K562 (cell line): Measurements from ENCODE around the gene MARS1. TPM values are rescaled to one million over a fixed set of nuclear protein-coding genes. Genes with fewer than 3 reads are reported as not detected.

ENCODE experiments used
- ASH1L ChIP-seq: fragments of 450-650 bp; IDR thresholded peaks from 2 replicates; pipeline ENCODE4 v1.6.1; 2018; ENCODE audit warnings: borderline replicate concordance, mild to moderate bottlenecking, low read depth; ENCODE audit not compliant: partially characterized antibody
- BRD4 ChIP-seq: fragments of 200-600 bp; sonication (generic); IDR thresholded peaks from 2 replicates; pipeline ENCODE4 v1.6.1; 2017; ENCODE audit warnings: inconsistent platforms
- CCNT2 ChIP-seq: IDR thresholded peaks from 2 replicates; pipeline ENCODE4 v1.6.1; 2011; ENCODE audit warnings: borderline replicate concordance, low read depth, mild to moderate bottlenecking, moderate library complexity, mixed read lengths, low read length; ENCODE audit not compliant: insufficient read length; ENCODE audit errors: extremely low read depth
- ERF ChIP-seq: fragments of 450-650 bp; formaldehyde crosslinking; IDR thresholded peaks from 2 replicates; pipeline ENCODE4 v1.4.0; 2020; ENCODE audit warnings: mild to moderate bottlenecking, mixed read lengths
- ETV1 ChIP-seq: fragments of 450-650 bp; conservative IDR thresholded peaks from 2 replicates; pipeline ENCODE4 v1.6.1; 2016; ENCODE audit warnings: missing genetic modification characterization, control low read depth, low read depth, missing compliant biosample characterization
- GATAD2B ChIP-seq: fragments of 450-650 bp; IDR thresholded peaks from 2 replicates; pipeline ENCODE4 v1.6.1; 2017; ENCODE audit warnings: mild to moderate bottlenecking, borderline replicate concordance
- HOXB6 ChIP-seq: fragments of 250-450 bp; sonication (Bioruptor Pico); IDR thresholded peaks from 2 replicates; pipeline ENCODE4 v1.5.1; 2022; ENCODE audit warnings: mild to moderate bottlenecking, borderline replicate concordance
- IRF2 ChIP-seq: sonication (generic); formaldehyde crosslinking; IDR thresholded peaks from 2 replicates; pipeline ENCODE4 v1.8.1; 2022; ENCODE audit warnings: mild to moderate bottlenecking, missing genetic modification reagents
- KDM4B ChIP-seq, 2 experiments: fragments of 450-650 bp in 1 of 2; sonication (generic) in 1 of 2; IDR thresholded peaks; 2 replicates each; pipeline ENCODE4 v1.6.1; 2016 to 2017; ENCODE audit warnings: borderline replicate concordance in 2 of 2, antibody characterized with exemption in 1 of 2, low read depth in 1 of 2, mild to moderate bottlenecking in 1 of 2
- KLF13 ChIP-seq: fragments of 450-650 bp; IDR thresholded peaks from 2 replicates; pipeline ENCODE4 v1.6.1; 2016; ENCODE audit warnings: missing genetic modification characterization, low read depth, mild to moderate bottlenecking, missing compliant biosample characterization, moderate library complexity, borderline replicate concordance
- NONO ChIP-seq, 2 experiments: fragments of 200-400 bp in 1 of 2; fragments of 450-650 bp in 1 of 2; formaldehyde crosslinking in 1 of 2; IDR thresholded peaks; 2 replicates each; pipeline ENCODE4 v1.6.1; 2017; ENCODE audit warnings: low read depth in 2 of 2, mild to moderate bottlenecking in 2 of 2, moderate library complexity in 2 of 2, low read length in 1 of 2
- PML ChIP-seq: IDR thresholded peaks from 2 replicates; pipeline ENCODE4 v1.6.1; 2012; ENCODE audit warnings: low read length, inconsistent platforms
- POLR2A ChIP-seq: fragments of 450-650 bp; conservative IDR thresholded peaks from 2 replicates; pipeline ENCODE4 v1.6.1; 2016
- PTRF ChIP-seq: fragments of 450-650 bp; IDR thresholded peaks from 2 replicates; pipeline ENCODE4 v1.6.1; 2016; ENCODE audit warnings: mild to moderate bottlenecking, missing genetic modification characterization, missing compliant biosample characterization
- SIN3A ChIP-seq, 2 experiments: fragments of 150-350 bp in 1 of 2; IDR thresholded peaks; 2 replicates each; pipeline ENCODE4 v1.6.1; 2011 to 2016; ENCODE audit warnings: borderline replicate concordance in 2 of 2, low read depth in 2 of 2, low read length in 2 of 2, mild to moderate bottlenecking in 2 of 2, moderate library complexity in 2 of 2; ENCODE audit not compliant: control insufficient read depth in 1 of 2
- TARDBP ChIP-seq: fragments of 450-650 bp; IDR thresholded peaks from 2 replicates; pipeline ENCODE4 v1.6.1; 2016
- XRCC3 ChIP-seq: fragments of 450-650 bp; IDR thresholded peaks from 2 replicates; pipeline ENCODE4 v1.6.1; 2017; ENCODE audit warnings: mild to moderate bottlenecking, moderate library complexity
- polyA plus RNA-seq, 8 experiments: library from polyadenylated mRNA; depleted of rRNA in 4 of 8; stranded (reverse) in 5 of 8; unstranded in 3 of 8; fragments of >200 nt; fragmentation: Nextera tagmentation in 2 of 8; fragmentation: Illumina TruSeq in 1 of 8; extraction: Ambion mirVana in 2 of 8; extraction: Trizol in 1 of 8; gene quantifications; 2 replicates each; pipeline versions ENCODE4 v1.2.1 to v1.2.3, GENCODE V29; 2011 to 2014; ENCODE audit warnings: inconsistent platforms in 1 of 8, missing spikeins in 1 of 8
- total RNA-seq, 7 experiments: library from RNA; depleted of rRNA in 6 of 7; stranded (reverse); fragments of >200 nt in 6 of 7; fragmentation: Illumina TruSeq in 2 of 7; extraction: Trizol in 2 of 7; gene quantifications; 2 replicates each; pipeline versions ENCODE4 v1.2.1 to v1.2.3, GENCODE V29; 2011 to 2021; ENCODE audit warnings: low replicate concordance in 1 of 7
- TF ChIP-seq, protein P1 (sequence below): fragments of 450-650 bp; IDR thresholded peaks from 2 replicates; pipeline ENCODE4 v1.6.1; 2017; ENCODE audit warnings: mild to moderate bottlenecking, moderate library complexity
- TF ChIP-seq, protein P2 (sequence below): fragments of 250-450 bp; sonication (Bioruptor Pico); IDR thresholded peaks from 2 replicates; pipeline ENCODE4 v1.9.0; 2021; ENCODE audit warnings: mild to moderate bottlenecking
- TF ChIP-seq, protein P3 (sequence below): fragments of 450-650 bp; formaldehyde crosslinking; IDR thresholded peaks from 2 replicates; pipeline ENCODE4 v1.4.0; 2022; ENCODE audit warnings: missing genetic modification characterization
- TF ChIP-seq, protein P4 (sequence below): fragments of 250-450 bp; sonication (Bioruptor Pico); IDR thresholded peaks from 2 replicates; pipeline ENCODE4 v1.5.0; 2020; ENCODE audit warnings: mild to moderate bottlenecking
- TF ChIP-seq, protein P5 (sequence below): sonication (generic); IDR thresholded peaks from 2 replicates; pipeline ENCODE4 v1.6.1; 2016

Gene MARS1
- total and polyA plus RNA-seq, 9 of the 15 experiments (the other 6 are each of a cell fraction or from before 2014, with no cell fraction given): 117 to 382 (median 220) TPM

DNA sequence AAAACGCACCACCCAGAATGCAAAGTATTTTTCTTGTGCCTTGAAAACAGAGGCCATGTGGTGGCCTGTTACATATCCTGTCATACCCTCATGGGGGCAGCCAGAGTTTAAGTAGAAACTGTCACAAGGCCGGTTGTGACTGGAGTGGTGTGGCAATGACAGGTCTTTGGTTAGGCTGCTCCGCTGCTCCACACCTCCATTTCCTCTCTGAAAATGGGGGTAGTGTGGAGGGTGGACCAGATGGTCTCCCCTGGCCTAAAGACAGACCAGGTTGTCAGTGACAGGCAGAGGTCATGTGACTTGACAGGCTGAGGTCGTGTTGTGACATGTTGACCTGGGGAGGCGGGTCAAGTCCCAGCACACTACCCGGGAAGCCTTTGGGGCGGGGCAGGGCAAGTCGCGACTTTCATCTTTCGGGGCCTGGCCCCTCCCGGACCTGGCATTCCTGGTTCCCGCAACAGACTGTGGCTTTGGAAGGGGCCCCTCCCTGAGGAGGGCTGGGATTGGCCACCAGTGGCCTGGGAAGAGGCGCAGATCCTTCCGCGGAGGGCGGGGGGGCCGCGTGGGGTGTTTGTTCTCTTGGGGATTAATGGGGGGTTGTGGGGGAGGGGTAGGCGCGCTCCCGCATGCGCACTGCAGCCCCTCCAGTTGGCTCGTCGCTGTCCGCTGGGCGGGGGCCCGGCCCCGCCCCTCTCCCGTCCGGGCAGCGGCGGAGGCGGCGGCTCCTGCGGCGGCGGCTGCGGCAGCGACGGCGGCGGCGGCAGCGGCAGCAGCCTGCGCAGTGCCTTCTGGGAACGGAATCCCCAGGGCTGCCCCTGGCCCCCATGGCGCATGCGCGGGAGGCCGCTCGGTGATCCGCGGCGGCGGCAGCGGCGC, 34.4 kb downstream of the MARS1 start, which contains the start of gene MBD6 (continued):
- TF ChIP-seq, protein P1, sequence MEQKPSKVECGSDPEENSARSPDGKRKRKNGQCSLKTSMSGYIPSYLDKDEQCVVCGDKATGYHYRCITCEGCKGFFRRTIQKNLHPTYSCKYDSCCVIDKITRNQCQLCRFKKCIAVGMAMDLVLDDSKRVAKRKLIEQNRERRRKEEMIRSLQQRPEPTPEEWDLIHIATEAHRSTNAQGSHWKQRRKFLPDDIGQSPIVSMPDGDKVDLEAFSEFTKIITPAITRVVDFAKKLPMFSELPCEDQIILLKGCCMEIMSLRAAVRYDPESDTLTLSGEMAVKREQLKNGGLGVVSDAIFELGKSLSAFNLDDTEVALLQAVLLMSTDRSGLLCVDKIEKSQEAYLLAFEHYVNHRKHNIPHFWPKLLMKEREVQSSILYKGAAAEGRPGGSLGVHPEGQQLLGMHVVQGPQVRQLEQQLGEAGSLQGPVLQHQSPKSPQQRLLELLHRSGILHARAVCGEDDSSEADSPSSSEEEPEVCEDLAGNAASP: peak; percentile 66; the same call in 1 of the 2 replicates
- peak; percentile 79 for TF ChIP-seq POLR2A
- TF ChIP-seq HOXB6 (CRISPR knock-in tag): no peak
- TF ChIP-seq XRCC3: no peak
- no peak for TF ChIP-seq GATAD2B
- TF ChIP-seq, protein P2, sequence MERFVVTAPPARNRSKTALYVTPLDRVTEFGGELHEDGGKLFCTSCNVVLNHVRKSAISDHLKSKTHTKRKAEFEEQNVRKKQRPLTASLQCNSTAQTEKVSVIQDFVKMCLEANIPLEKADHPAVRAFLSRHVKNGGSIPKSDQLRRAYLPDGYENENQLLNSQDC: 0 out of 2 replicates have a peak, but pooled peaks have one; percentile 5
- TF ChIP-seq ASH1L: no peak
- peak; percentile 91 for TF ChIP-seq CCNT2
- TF ChIP-seq, protein P3, sequence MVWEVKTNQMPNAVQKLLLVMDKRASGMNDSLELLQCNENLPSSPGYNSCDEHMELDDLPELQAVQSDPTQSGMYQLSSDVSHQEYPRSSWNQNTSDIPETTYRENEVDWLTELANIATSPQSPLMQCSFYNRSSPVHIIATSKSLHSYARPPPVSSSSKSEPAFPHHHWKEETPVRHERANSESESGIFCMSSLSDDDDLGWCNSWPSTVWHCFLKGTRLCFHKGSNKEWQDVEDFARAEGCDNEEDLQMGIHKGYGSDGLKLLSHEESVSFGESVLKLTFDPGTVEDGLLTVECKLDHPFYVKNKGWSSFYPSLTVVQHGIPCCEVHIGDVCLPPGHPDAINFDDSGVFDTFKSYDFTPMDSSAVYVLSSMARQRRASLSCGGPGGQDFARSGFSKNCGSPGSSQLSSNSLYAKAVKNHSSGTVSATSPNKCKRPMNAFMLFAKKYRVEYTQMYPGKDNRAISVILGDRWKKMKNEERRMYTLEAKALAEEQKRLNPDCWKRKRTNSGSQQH (CRISPR knock-in tag): peak; percentile 49; the same call in 1 of the 2 replicates
- peak; percentile 16 to 64; a peak in 1 of 4 replicates for TF ChIP-seq SIN3A (IDR thresholded peaks at IDR 0.05; ENCODE audit: borderline replicate concordance in 2 of 2, control insufficient read depth in 1 of 2, low read depth in 2 of 2, low read length in 2 of 2)
- peak; percentile 41; the same call in 1 of the 2 replicates for TF ChIP-seq PTRF (tag)
- TF ChIP-seq TARDBP: no peak
- TF ChIP-seq NONO (IDR thresholded peaks at IDR 0.05; ENCODE audit: low read depth in 2 of 2, low read length in 1 of 2): peak in 1 of 2 experiments; percentile 4; a peak in 2 of 4 replicates
- peak; percentile 43; the same call in 1 of the 2 replicates for TF ChIP-seq PML
- peak in 1 of 2 experiments; percentile 88; a peak in 2 of 4 replicates for TF ChIP-seq KDM4B (IDR thresholded peaks at IDR 0.05; ENCODE audit: borderline replicate concordance in 2 of 2, low read depth in 1 of 2)
- TF ChIP-seq, protein P4, sequence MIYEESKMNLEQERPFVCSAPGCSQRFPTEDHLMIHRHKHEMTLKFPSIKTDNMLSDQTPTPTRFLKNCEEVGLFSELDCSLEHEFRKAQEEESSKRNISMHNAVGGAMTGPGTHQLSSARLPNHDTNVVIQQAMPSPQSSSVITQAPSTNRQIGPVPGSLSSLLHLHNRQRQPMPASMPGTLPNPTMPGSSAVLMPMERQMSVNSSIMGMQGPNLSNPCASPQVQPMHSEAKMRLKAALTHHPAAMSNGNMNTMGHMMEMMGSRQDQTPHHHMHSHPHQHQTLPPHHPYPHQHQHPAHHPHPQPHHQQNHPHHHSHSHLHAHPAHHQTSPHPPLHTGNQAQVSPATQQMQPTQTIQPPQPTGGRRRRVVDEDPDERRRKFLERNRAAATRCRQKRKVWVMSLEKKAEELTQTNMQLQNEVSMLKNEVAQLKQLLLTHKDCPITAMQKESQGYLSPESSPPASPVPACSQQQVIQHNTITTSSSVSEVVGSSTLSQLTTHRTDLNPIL (CRISPR knock-in tag): no peak
- TF ChIP-seq IRF2 (CRISPR knock-in tag): no peak
- TF ChIP-seq, protein P5, sequence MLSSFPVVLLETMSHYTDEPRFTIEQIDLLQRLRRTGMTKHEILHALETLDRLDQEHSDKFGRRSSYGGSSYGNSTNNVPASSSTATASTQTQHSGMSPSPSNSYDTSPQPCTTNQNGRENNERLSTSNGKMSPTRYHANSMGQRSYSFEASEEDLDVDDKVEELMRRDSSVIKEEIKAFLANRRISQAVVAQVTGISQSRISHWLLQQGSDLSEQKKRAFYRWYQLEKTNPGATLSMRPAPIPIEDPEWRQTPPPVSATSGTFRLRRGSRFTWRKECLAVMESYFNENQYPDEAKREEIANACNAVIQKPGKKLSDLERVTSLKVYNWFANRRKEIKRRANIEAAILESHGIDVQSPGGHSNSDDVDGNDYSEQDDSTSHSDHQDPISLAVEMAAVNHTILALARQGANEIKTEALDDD: peak; percentile 67
- TF ChIP-seq ETV1 (tag): peak; percentile 72
- peak; percentile 82 for TF ChIP-seq KLF13 (tag)
- TF ChIP-seq BRD4: peak; percentile 96
- peak; percentile 51; the same call in 1 of the 2 replicates for TF ChIP-seq ERF (CRISPR knock-in tag)
